ENCODE measurements around the gene KDM4D. TPM values are rescaled to one million over a fixed set of nuclear protein-coding genes. Genes with fewer than 3 reads are reported as not detected.

Gene KDM4D
- total RNA-seq, 2 donors from 2014 or later: 0.54 to 1.9 TPM

GRCh38 chr11:94934362-94934761 is 39.1 kb upstream of the KDM4D start:
- Histone ChIP-seq H3K27ac (no peak overlapping the region), H3K9me3 (no peaks in the 10 kb centered on the region), H3K4me1 (ENCODE audit: control insufficient read depth in 1 of 2, low read depth in 2 of 2) (peaks cover 0 to 19% of the 10 kb centered on the region in 2 donors), H3K27me3 (replicated peaks; ENCODE audit: insufficient read depth) (no peaks in the 10 kb centered on the region), H3K4me3 (no peak overlapping the region), H3K36me3 (no peaks in the 10 kb centered on the region)
- no peak for DNase-seq (ENCODE audit: low spot score)
- ATAC-seq (ENCODE audit: insufficient number of reproducible peaks, low FRiP score, low read depth): no peak
- TF ChIP-seq, protein P1, sequence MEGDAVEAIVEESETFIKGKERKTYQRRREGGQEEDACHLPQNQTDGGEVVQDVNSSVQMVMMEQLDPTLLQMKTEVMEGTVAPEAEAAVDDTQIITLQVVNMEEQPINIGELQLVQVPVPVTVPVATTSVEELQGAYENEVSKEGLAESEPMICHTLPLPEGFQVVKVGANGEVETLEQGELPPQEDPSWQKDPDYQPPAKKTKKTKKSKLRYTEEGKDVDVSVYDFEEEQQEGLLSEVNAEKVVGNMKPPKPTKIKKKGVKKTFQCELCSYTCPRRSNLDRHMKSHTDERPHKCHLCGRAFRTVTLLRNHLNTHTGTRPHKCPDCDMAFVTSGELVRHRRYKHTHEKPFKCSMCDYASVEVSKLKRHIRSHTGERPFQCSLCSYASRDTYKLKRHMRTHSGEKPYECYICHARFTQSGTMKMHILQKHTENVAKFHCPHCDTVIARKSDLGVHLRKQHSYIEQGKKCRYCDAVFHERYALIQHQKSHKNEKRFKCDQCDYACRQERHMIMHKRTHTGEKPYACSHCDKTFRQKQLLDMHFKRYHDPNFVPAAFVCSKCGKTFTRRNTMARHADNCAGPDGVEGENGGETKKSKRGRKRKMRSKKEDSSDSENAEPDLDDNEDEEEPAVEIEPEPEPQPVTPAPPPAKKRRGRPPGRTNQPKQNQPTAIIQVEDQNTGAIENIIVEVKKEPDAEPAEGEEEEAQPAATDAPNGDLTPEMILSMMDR (IDR thresholded peaks at IDR 0.05): no peak

GRCh38 chr11:94934846-94935245 is 38.7 kb upstream of the KDM4D start:
- no peaks in the 10 kb centered on the region for H3K9me3 ChIP-seq
- H3K27me3 ChIP-seq (replicated peaks; ENCODE audit: insufficient read depth): no peaks in the 10 kb centered on the region
- H3K36me3 ChIP-seq: no peaks in the 10 kb centered on the region
- DNase-seq (ENCODE audit: low spot score) (no peak), ATAC-seq (ENCODE audit: insufficient number of reproducible peaks, low FRiP score, low read depth) (no peak)
- no peak overlapping the region for H3K27ac ChIP-seq
- TF ChIP-seq, protein P1 (IDR thresholded peaks at IDR 0.05): no peak
- peaks cover 0 to 20% of the 10 kb centered on the region in 2 donors for H3K4me1 ChIP-seq (ENCODE audit: control insufficient read depth in 1 of 2, low read depth in 2 of 2)
- H3K4me3 ChIP-seq: no peak overlapping the region

- H3K36me3 ChIP-seq: no peaks in the 10 kb centered on the region
- H3K27ac ChIP-seq: peak overlapping the region in 1 of 2 donors; percentile 2
- H3K4me1 ChIP-seq (ENCODE audit: control insufficient read depth in 1 of 2, low read depth in 2 of 2): peaks cover 0 to 20% of the 10 kb centered on the region in 2 donors
- DNase-seq (ENCODE audit: low spot score) (no peak), ATAC-seq (ENCODE audit: insufficient number of reproducible peaks, low FRiP score, low read depth) (no peak)
- no peaks in the 10 kb centered on the region for H3K9me3 ChIP-seq
- H3K27me3 ChIP-seq (replicated peaks; ENCODE audit: insufficient read depth): no peaks in the 10 kb centered on the region
- H3K4me3 ChIP-seq: no peak overlapping the region
- TF ChIP-seq, protein P1 (IDR thresholded peaks at IDR 0.05): no peak
Observed at GRCh38 chr11:94938095-94939055, 35.1 kb upstream of the KDM4D start.

- H3K4me3 ChIP-seq: no peak overlapping the region
- ATAC-seq (ENCODE audit: insufficient number of reproducible peaks, low FRiP score, low read depth) (no peak), DNase-seq (ENCODE audit: low spot score) (no peak)
- no peak overlapping the region for H3K27ac ChIP-seq
- peaks cover 0 to 20% of the 10 kb centered on the region in 2 donors for H3K4me1 ChIP-seq (ENCODE audit: control insufficient read depth in 1 of 2, low read depth in 2 of 2)
- H3K27me3 ChIP-seq (replicated peaks; ENCODE audit: insufficient read depth): no peaks in the 10 kb centered on the region
- H3K9me3 ChIP-seq: no peaks in the 10 kb centered on the region
- TF ChIP-seq, protein P1 (IDR thresholded peaks at IDR 0.05): no peak
- H3K36me3 ChIP-seq: no peaks in the 10 kb centered on the region
Observed at GRCh38 chr11:94939346-94939745, 34.2 kb upstream of the KDM4D start.

DNA sequence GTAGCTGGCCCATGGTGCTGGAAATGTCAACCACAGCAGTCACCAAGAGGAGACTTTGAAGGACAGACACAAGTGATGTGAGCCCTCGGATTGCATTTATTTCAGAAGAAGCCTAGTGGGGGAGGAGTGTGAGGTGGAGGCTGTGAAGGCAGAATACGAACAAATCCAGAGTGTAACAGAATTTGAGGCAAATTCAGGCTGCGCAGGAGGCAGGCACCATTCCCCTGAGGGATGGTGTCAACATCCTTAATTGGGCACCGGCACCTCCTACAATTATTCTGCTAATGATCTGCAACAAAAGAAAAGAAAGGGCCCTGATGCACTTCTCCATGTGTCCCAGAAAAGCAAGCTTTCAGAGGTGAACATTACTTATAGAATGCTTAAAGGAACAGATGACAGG is 32.4 kb upstream of the KDM4D start:
- Histone ChIP-seq H3K27me3 (replicated peaks; ENCODE audit: insufficient read depth) (no peaks in the 10 kb centered on the region), H3K4me3 (no peak overlapping the region), H3K9me3 (no peaks in the 10 kb centered on the region), H3K27ac (no peak overlapping the region), H3K4me1 (ENCODE audit: control insufficient read depth in 1 of 2, low read depth in 2 of 2) (peaks cover 0 to 20% of the 10 kb centered on the region in 2 donors), H3K36me3 (no peaks in the 10 kb centered on the region)
- no peak for ATAC-seq (ENCODE audit: insufficient number of reproducible peaks, low FRiP score, low read depth)
- TF ChIP-seq, protein P1 (IDR thresholded peaks at IDR 0.05): no peak
- DNase-seq (ENCODE audit: low spot score): no peak

Measured in thoracic aorta (tissue), 2 donors.